HG03159 (cell line): ENCODE results near the gene ENPP5.

Source experiments
- ATAC-seq: cut with Tn5 transposase; IDR thresholded peaks from one replicate; pipeline ENCODE4 v1.9.1; 2021; ENCODE audit warnings: mild to moderate bottlenecking, moderate library complexity; ENCODE audit not compliant: unreplicated experiment

ENPP5 gene

GRCh38 chr6:46113370-46113769, 57.4 kb downstream of the ENPP5 start:
- ATAC-seq, result no peak
